ENCODE results near the gene DBH.

DBH gene

DNA sequence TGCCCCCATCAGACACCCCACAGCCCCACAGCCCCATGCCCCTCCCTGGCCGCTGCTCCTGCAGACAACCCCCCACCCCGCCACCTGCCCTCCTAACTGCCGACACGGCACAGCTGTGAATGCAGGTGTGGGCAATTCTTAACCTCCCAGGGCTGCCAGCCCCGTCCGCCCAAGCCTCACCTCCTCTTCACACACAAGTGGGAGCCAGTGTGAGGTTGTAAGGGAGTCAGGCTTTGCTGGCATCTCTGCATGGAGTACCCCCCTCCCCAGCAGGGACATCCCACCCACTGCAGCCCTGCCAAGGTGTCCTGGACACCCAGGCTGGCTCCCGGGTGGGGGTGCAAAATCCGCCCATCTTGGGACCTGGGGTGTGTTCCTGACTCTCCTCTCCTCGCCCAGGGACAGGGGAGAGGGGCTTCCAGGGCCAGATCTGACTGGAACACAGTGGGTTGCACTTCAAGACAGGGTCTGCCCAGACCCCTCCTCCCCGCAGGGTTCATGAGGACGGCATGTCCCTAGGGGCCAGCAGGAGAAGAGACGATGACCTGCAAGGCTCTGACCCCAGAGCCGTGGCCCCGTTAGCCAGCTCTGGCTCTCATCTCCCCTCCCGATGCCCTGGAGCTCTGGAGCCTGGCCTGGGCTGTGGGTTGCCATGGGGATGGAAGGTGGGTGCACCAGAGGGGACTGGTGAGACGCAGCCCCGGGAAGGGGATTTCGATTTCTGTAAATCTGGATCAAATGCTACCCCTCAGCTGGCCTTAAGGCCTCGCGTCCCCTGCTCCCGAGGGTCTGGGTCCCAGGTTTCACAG, 67.6 kb downstream of the DBH start:
- DNase-seq = peak; percentile 58 to 87

- peak; percentile 57 to 72 for DNase-seq
Measured at GRCh38 chr9:133704711-133705181, 68.6 kb downstream of the DBH start.

DNA sequence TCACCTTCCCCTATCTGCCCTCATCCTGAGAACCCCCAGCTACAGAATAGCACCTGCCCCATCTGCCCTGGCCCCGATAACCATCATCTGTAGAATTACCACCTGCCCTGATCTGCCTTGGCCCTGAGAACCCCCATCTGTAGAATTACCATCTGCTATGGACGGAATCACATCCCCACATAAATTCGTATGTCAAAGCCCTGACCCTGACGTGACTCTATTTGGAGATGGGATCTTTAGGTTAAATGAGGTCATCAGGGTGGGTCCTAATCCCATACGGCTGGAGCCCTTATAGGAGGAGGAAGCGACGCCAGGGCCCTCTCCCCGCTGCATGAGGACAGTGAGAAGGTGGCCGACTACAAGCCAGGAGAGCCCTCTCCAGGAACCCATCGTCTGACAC, 69.4 kb downstream of the DBH start:
- peak; percentile 92 to 98 for DNase-seq

- peak; percentile 66 to 90 for DNase-seq
Measured at GRCh38 chr9:133706307-133707050, 70.3 kb downstream of the DBH start.

DNA sequence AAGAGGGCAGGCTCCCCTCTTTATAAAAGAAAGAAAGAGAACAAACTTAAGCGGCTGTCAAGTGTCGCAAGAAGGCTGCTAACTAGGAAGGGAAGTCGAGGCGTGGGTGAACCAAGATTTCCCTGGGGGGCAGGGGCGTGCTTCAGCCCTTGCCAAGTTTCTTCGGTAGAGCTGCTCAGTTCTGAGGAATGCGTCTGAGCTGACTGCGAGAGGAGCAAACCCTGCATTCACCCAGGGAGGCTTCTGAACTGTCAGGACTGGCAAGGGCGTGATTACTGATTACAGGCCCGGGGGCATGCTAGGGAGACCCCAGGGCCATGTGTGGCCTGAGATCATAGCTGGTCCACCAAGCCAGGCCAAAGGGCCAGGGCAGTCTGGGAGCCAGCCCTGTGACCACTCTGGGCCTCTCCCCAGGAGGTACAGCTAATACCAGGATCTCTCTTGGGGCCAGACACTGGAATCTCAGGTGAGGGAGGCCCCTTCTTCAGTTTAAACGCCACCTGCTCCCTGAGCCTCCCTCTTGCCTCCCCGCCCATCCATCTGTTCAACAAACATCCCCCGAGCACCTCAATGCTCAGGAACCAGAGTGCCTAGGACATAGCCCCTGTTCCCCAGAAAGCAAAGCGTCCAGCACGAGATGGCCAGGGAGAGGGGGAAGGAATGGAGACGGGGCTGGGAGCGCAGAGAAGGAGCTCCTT, 71.1 kb downstream of the DBH start:
- DNase-seq = peak; percentile 77 to 91

DNA sequence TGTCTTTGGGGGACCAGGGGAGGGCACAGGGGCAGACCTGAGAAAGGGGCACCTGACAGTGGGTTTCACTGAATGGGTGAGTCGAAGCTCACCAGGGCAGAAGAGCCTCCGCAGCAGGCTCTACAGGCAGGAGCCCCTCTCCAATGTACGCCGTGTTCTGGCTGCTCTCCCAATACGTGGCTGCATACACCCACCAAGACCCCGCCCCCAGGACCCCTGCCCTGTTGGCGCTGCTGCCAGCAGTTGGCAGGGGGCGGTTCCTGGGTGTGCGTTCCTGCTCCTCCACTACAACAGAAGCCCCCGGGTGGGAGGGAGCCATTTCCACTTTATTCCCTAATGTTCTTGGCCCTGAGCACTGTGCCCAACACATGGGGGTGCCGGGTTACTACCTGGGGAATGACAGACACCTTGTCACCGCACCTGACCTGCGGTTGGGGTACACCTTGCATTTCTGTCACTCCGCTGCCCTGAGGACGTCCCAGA, 71.6 kb downstream of the DBH start:
- peak in 1 of 2 experiments; percentile 76 for DNase-seq

DNA sequence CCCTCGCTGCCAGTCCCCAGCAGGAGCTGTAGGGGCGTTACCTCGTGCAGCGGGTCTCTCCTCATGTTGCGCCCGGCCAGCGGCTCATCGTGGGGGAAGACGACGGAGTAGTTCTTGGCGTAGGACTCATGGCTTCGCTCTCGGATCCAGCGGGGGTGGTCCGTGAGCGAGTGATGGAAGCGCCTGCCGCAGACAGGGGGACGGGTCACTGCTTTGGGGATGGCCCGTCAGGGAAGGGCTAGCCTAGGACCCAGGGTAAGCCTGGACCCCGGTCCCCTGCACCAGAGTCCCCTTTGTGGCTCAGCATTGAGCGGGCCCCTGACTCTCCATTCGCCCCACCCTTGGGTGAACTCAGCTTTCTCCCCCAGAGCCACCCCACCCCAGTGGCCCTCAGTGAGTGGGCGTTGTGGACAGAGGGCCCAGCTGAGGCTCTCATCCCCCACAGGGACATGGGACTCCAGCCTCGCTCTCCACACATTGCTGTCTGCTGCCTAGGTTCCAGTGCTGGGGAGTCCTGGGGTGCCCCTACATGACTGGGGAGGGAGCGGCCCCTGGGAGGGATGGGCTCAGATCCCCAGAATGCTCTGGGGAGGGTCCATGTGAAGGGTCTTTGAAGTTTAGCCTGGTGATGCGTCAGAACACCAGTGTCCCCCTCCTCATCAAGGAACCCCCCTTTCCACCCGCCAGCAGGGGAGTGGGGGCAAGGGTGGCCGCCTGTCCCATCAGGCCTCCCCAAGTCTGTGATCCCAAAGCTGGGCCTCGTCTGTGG, 72.3 kb downstream of the DBH start:
- DNase-seq = no peak
